Breast epithelium (tissue), 4 donors: Measurements from ENCODE around the gene CDC5L. TPM values are rescaled to one million over a fixed set of nuclear protein-coding genes. Genes with fewer than 3 reads are reported as not detected.

Source experiments
- DNase-seq, 2 donors: peaks; one replicate each; pipeline ENCODE4 v3.0.0-alpha.2; 2019; ENCODE audit warnings: low spot score in 2 of 2
- H3K27ac ChIP-seq, 2 donors: fragments of 200-600 bp; sonication (generic) in 1 of 2; one replicate each; pipeline ENCODE4 v1.5.1; 2016 to 2019; ENCODE audit warnings: mild to moderate bottlenecking in 1 of 2
- H3K27me3 ChIP-seq, 2 donors: fragments of 200-600 bp; sonication (generic) in 1 of 2; one replicate each; pipeline versions ENCODE4 v1.5.1 to v1.6.0; 2017 to 2019; ENCODE audit warnings: control low read depth in 1 of 2, mild to moderate bottlenecking in 1 of 2
- H3K36me3 ChIP-seq: fragments of 200-600 bp; one replicate; pipeline ENCODE4 v1.5.1; 2019
- H3K4me1 ChIP-seq, 2 donors: fragments of 200-600 bp; sonication (generic); one replicate each; pipeline ENCODE4 v1.5.1; 2016 to 2019; ENCODE audit warnings: control low read depth in 1 of 2
- H3K4me3 ChIP-seq, 3 donors: fragments of 200-600 bp; sonication (generic); 1 replicate in 2 of 3; 2 replicates in 1 of 3; pipeline ENCODE4 v1.5.1; 2016 to 2019; ENCODE audit warnings: mild to moderate bottlenecking in 3 of 3, moderate library complexity in 2 of 3
- H3K9me3 ChIP-seq, 2 donors: fragments of 200-600 bp; sonication (generic) in 1 of 2; one replicate each; pipeline ENCODE4 v1.5.1; 2016 to 2019; ENCODE audit warnings: control low read depth in 1 of 2
- POLR2A ChIP-seq: fragments of 450-650 bp; IDR thresholded peaks from one replicate; pipeline ENCODE4 v1.6.1; 2016; ENCODE audit warnings: antibody characterized with exemption, mild to moderate bottlenecking, moderate library complexity
- POLR2AphosphoS5 ChIP-seq, 3 donors: sonication (generic); formaldehyde crosslinking; IDR thresholded peaks; one replicate each; pipeline ENCODE4 v1.6.1; 2017; ENCODE audit warnings: antibody characterized with exemption in 3 of 3
- intact Hi-C: fragments of 100-400 bp; cut with DNase I; formaldehyde crosslinking; loops from one replicate; pipeline ENCODE4 v1.15.1; 2023; ENCODE audit warnings: low total_unique reads
- total RNA-seq, 3 donors: library from RNA; depleted of rRNA; stranded (reverse); fragments of >200 nt; gene quantifications; one replicate each; pipeline ENCODE4 v1.1.0, GENCODE V29; 2016
- TF ChIP-seq, protein P1 (sequence below), 3 donors: fragments of 450-650 bp; IDR thresholded peaks; one replicate each; pipeline ENCODE4 v1.5.1; 2016 to 2017; ENCODE audit warnings: antibody characterized with exemption in 3 of 3, mild to moderate bottlenecking in 3 of 3, moderate library complexity in 3 of 3

CDC5L gene
- total RNA-seq, 3 donors from 2014 or later: 21.1 to 29.1 (median 22.0) TPM

DNA sequence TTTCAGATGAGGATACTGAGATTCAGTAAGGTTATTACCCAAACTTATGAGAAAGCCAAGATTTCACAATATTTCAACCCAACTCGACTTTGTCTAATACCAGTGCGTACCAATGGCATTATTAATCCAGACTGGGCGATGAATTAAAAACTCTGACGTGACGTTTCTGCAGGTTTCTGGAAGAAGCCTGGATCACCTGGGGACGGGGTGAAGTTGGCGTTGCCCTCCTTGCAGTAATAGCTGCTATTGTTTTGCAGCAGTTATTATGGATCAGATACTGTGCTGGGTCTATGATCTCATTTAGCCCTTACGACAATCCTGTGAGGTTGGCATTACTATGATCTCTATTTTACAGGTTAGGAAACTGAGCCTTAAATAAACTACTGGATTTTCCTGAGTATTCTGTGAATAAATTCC is 569 bp upstream of the CDC5L start:
- intact Hi-C loops: no loop called here
- TF ChIP-seq POLR2AphosphoS5 (IDR thresholded peaks at IDR 0.05) (no peak), POLR2A (no peak)
- TF ChIP-seq, protein P1, sequence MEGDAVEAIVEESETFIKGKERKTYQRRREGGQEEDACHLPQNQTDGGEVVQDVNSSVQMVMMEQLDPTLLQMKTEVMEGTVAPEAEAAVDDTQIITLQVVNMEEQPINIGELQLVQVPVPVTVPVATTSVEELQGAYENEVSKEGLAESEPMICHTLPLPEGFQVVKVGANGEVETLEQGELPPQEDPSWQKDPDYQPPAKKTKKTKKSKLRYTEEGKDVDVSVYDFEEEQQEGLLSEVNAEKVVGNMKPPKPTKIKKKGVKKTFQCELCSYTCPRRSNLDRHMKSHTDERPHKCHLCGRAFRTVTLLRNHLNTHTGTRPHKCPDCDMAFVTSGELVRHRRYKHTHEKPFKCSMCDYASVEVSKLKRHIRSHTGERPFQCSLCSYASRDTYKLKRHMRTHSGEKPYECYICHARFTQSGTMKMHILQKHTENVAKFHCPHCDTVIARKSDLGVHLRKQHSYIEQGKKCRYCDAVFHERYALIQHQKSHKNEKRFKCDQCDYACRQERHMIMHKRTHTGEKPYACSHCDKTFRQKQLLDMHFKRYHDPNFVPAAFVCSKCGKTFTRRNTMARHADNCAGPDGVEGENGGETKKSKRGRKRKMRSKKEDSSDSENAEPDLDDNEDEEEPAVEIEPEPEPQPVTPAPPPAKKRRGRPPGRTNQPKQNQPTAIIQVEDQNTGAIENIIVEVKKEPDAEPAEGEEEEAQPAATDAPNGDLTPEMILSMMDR (IDR thresholded peaks at IDR 0.05): no peak
- H3K9me3 ChIP-seq: no peaks in the 10 kb centered on the region
- H3K27ac ChIP-seq: peak overlapping the region; percentile 95 to 98
- H3K36me3 ChIP-seq: no peaks in the 10 kb centered on the region
- no peaks in the 10 kb centered on the region for H3K27me3 ChIP-seq
- peak overlapping the region; percentile 87 to 95 (median 92) for H3K4me3 ChIP-seq
- H3K4me1 ChIP-seq: peaks cover 3 to 6% of the 10 kb centered on the region in 2 donors
- DNase-seq: no peak

DNA sequence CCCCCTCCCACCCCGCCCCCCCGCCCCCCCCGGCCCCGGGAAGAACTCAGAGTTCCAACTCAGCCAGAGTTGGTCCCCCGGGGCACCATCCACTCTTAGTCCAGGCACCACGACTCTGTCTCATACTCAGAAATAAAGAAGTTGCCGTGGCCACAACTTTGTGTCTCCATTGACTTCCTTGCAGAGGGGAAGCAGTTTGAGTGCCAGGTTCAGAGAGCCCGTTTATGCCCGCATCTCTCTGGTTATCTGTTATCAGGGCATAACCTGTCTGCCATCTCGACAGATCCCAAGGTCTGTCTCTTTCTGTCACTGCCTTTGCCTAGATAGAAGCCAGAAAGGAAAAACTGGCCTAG is 605 bp downstream of the CDC5L start:
- peak overlapping the region; percentile 87 to 95 (median 92) for H3K4me3 ChIP-seq
- DNase-seq: no peak
- H3K27me3 ChIP-seq: no peaks in the 10 kb centered on the region
- H3K9me3 ChIP-seq: no peaks in the 10 kb centered on the region
- intact Hi-C loops: no loop called here
- H3K27ac ChIP-seq: peak overlapping the region; percentile 95 to 98
- H3K36me3 ChIP-seq: no peaks in the 10 kb centered on the region
- H3K4me1 ChIP-seq: peaks cover 3 to 6% of the 10 kb centered on the region in 2 donors
- TF ChIP-seq, protein P1 (IDR thresholded peaks at IDR 0.05): no peak
- no peak for TF ChIP-seq POLR2AphosphoS5 (IDR thresholded peaks at IDR 0.05)

DNA sequence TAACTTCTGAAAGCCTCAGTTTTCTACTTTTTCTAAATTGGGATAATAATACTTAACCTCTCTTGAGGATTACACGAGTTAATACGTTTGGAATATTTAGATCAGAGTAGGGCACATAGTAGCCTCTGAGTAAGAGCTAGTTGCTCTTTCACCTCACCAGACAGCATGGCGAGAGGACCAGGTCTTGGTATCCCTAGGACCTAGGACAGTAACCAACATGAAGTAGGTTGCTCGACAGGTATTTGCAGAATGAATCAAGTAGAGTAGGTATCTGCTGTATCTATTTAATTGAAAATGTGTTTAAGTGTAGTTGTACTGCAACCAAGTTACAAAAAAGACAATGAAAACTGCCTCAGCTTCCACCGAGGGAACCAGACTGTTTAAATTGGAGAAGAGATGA is 1.4 kb downstream of the CDC5L start:
- Histone ChIP-seq H3K4me3 (peak overlapping the region in 2 of 3 donors; percentile 92 to 95), H3K27me3 (no peaks in the 10 kb centered on the region), H3K27ac (no peak overlapping the region), H3K4me1 (peaks cover 3 to 6% of the 10 kb centered on the region in 2 donors), H3K9me3 (no peaks in the 10 kb centered on the region), H3K36me3 (no peaks in the 10 kb centered on the region)
- no peak for DNase-seq
- TF ChIP-seq POLR2AphosphoS5 (IDR thresholded peaks at IDR 0.05): no peak
- no peak for TF ChIP-seq POLR2A
- TF ChIP-seq, protein P1 (IDR thresholded peaks at IDR 0.05): no peak
- intact Hi-C loops: no loop called here

DNA sequence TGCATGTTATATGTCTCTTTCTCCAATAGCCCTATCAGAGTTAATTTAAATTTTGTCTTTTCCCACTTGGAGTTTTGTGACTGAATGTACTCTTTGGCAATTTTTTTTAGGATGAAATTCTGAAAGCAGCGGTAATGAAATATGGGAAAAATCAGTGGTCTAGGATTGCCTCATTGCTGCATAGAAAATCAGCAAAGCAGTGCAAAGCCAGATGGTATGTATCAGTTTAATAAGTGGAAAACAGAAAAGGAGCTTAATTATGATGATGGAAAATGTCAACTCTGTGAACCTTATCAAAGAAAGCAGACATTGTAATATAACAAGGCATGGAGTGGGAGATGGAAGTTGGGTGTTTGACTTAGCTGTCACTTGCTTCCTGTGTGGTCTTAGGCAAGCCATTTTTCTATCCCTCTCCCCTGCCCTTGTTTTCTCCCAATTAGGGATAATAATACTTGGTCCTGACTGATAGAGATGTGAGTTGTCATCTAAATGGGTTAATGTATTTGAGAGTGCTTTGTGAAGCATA is 2.7 kb downstream of the CDC5L start:
- no peak overlapping the region for H3K4me3 ChIP-seq
- H3K4me1 ChIP-seq: peaks cover 3 to 6% of the 10 kb centered on the region in 2 donors
- no peaks in the 10 kb centered on the region for H3K27me3 ChIP-seq
- H3K9me3 ChIP-seq: no peaks in the 10 kb centered on the region
- TF ChIP-seq POLR2AphosphoS5 (IDR thresholded peaks at IDR 0.05) (no peak), POLR2A (no peak)
- TF ChIP-seq, protein P1 (IDR thresholded peaks at IDR 0.05): no peak
- intact Hi-C loops: no loop called here
- no peaks in the 10 kb centered on the region for H3K36me3 ChIP-seq
- no peak overlapping the region for H3K27ac ChIP-seq
- no peak for DNase-seq

DNA sequence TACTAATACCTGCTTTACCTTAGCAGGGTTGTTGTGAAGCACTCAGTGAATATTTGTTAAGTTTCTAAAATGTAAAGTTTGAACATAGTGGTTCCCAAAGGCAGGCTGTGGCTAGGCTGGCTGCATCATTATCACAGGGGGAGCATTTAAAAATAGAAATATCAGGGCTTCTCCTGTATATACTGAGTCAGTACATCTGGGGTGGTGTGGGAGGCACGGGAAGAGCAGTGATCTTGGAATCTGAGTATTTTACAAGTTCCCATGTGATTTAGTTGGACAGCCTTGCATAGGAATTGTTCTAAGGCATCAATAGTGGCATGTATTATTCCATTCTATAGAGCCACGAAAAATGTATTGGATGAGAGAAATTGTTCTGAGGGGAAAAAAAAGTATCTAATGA is 8.0 kb downstream of the CDC5L start:
- intact Hi-C loops: no loop called here
- H3K9me3 ChIP-seq: no peaks in the 10 kb centered on the region
- H3K27ac ChIP-seq: no peak overlapping the region
- H3K27me3 ChIP-seq: no peaks in the 10 kb centered on the region
- no peaks in the 10 kb centered on the region for H3K4me1 ChIP-seq
- DNase-seq: no peak
- H3K36me3 ChIP-seq: peaks cover 12% of the 10 kb centered on the region
- TF ChIP-seq POLR2A (no peak), POLR2AphosphoS5 (IDR thresholded peaks at IDR 0.05) (no peak)
- TF ChIP-seq, protein P1 (IDR thresholded peaks at IDR 0.05): no peak
- no peak overlapping the region for H3K4me3 ChIP-seq
